HL-60/S4 treated with phorbol 12-myristate 13-acetate at 8.2 ng/mL for 4 days and 3 days (cell line): ENCODE measurements around the gene LCE5A.
"Not testable (repeated sequence)": the region's sequence is repeated elsewhere in the genome, so short reads cannot be mapped to it uniquely, and the experiment has no call there.

Experiments used
- in situ Hi-C: fragments of 300-500 bp; cut with MboI; formaldehyde crosslinking; loops from 2 replicates; pipeline ENCODE4 v1.15.0; 2022; ENCODE audit warnings: low sequenced_read_pairs

The LCE5A gene

GRCh38 chr1:152510503-152510902 is at the start of gene LCE5A:
LCE5A (plus strand) TSS chr1:152510803; CDS start chr1:152511535, 732 bp downstream.
- in situ Hi-C loops, result no loop called here

- in situ Hi-C loops, result loop anchor here (25.0 kb wide), 1 partner anchor 274 kb away; no protein-coding TSS in a partner anchor
Observed at GRCh38 chr1:152461544-152461943, 49.1 kb upstream of the LCE5A start.

GRCh38 chr1:152462636-152463035 is 48.0 kb upstream of the LCE5A start:
- in situ Hi-C loops, result loop anchor here (25.0 kb wide), 1 partner anchor 275 kb away; no protein-coding TSS in a partner anchor

GRCh38 chr1:152466217-152466616 is 44.4 kb upstream of the LCE5A start:
- in situ Hi-C loops, result loop anchor here (25.0 kb wide), 1 partner anchor 279 kb away; no protein-coding TSS in a partner anchor

GRCh38 chr1:152473887-152474537 is 36.6 kb upstream of the LCE5A start:
- in situ Hi-C loops, result loop anchor here (25.0 kb wide), 1 partner anchor 287 kb away; no protein-coding TSS in a partner anchor

GRCh38 chr1:152479792-152480595 is 30.6 kb upstream of the LCE5A start:
- in situ Hi-C loops, result no loop called here

- in situ Hi-C loops, result no loop called here
Observed at GRCh38 chr1:152481869-152482664, 28.5 kb upstream of the LCE5A start.

GRCh38 chr1:152486400-152487006 is 24.1 kb upstream of the LCE5A start:
- in situ Hi-C loops, result no loop called here

GRCh38 chr1:152487871-152488270 is 22.7 kb upstream of the LCE5A start:
- in situ Hi-C loops, result no loop called here

GRCh38 chr1:152491537-152491936 is 19.1 kb upstream of the LCE5A start:
- in situ Hi-C loops, result not testable (repeated sequence)

- in situ Hi-C loops, result no loop called here
Observed at GRCh38 chr1:152495066-152495675, 15.4 kb upstream of the LCE5A start.

- in situ Hi-C loops, result no loop called here
Observed at GRCh38 chr1:152497273-152497672, 13.3 kb upstream of the LCE5A start.

- in situ Hi-C loops, result no loop called here
Observed at GRCh38 chr1:152501704-152502103, 8.9 kb upstream of the LCE5A start.

- in situ Hi-C loops, result no loop called here
Observed at GRCh38 chr1:152502496-152503180, 8.0 kb upstream of the LCE5A start.

- in situ Hi-C loops, result no loop called here
Observed at GRCh38 chr1:152505083-152505482, 5.5 kb upstream of the LCE5A start.

GRCh38 chr1:152506899-152507498 is 3.6 kb upstream of the LCE5A start:
- in situ Hi-C loops, result no loop called here

- in situ Hi-C loops, result no loop called here
Observed at GRCh38 chr1:152511596-152511995, 993 bp downstream of the LCE5A start.

- in situ Hi-C loops, result no loop called here
Observed at GRCh38 chr1:152513081-152513480, 2.5 kb downstream of the LCE5A start.

- in situ Hi-C loops, result no loop called here
Observed at GRCh38 chr1:152514715-152515433, 4.3 kb downstream of the LCE5A start.
